ENCODE data around the gene SIGLEC15.

DNA sequence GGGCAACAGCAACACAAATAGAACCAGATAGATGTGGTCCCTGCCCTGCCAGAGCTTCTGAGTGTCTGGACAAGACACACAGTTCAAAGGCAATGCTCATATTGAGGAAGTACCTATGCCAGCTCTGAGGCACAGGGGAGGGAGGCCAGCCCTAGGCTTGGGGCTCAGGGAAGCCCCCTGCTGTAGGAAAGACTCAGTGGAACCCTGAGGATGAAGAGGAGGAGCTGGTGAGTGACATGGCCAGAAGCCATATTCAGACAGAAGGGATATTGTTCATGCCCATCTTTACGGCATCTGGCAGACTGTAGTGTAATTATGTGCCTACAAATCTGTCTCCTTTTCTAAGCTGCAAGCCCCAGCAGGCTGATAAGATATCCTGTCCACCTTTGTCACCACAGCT lies 8.8 kb downstream of the SIGLEC15 start:
- TF ChIP-seq, protein P1, sequence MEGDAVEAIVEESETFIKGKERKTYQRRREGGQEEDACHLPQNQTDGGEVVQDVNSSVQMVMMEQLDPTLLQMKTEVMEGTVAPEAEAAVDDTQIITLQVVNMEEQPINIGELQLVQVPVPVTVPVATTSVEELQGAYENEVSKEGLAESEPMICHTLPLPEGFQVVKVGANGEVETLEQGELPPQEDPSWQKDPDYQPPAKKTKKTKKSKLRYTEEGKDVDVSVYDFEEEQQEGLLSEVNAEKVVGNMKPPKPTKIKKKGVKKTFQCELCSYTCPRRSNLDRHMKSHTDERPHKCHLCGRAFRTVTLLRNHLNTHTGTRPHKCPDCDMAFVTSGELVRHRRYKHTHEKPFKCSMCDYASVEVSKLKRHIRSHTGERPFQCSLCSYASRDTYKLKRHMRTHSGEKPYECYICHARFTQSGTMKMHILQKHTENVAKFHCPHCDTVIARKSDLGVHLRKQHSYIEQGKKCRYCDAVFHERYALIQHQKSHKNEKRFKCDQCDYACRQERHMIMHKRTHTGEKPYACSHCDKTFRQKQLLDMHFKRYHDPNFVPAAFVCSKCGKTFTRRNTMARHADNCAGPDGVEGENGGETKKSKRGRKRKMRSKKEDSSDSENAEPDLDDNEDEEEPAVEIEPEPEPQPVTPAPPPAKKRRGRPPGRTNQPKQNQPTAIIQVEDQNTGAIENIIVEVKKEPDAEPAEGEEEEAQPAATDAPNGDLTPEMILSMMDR (IDR thresholded peaks at IDR 0.05): no peak
- TF ChIP-seq POLR2AphosphoS5 (IDR thresholded peaks at IDR 0.05) (no peak), POLR2A (IDR thresholded peaks at IDR 0.05) (no peak), EP300 (IDR thresholded peaks at IDR 0.05) (no peak)

Data from stomach (tissue), 4 donors.